ENCODE measurements around the gene CNOT10. TPM values are rescaled to one million over a fixed set of nuclear protein-coding genes. Genes with fewer than 3 reads are reported as not detected.
"Not testable (repeated sequence)": the region's sequence is repeated elsewhere in the genome, so short reads cannot be mapped to it uniquely, and the experiment has no call there.

CNOT10 gene
- total and polyA plus RNA-seq, 3 experiments from 2014 or later = 29.4 to 63.1 (median 54.9) TPM

- Histone ChIP-seq H3K9me3 (ENCODE audit: low read length) (no peaks in the 10 kb centered on the region), H3K4me3 (ENCODE audit: low read length) (no peak overlapping the region), H3K27ac (ENCODE audit: low read depth, low read length) (no peak overlapping the region), H3K4me1 (ENCODE audit: insufficient read depth, low read length) (peaks cover 4% of the 10 kb centered on the region), H3K36me3 (ENCODE audit: insufficient read depth, low read length) (peaks cover 3% of the 10 kb centered on the region), H3K27me3 (ENCODE audit: insufficient read depth, low read length, poor library complexity, severe bottlenecking) (no peaks in the 10 kb centered on the region)
- peaks cover 0 to 20% (median 5%) of the 10 kb centered on the region in 3 donors for H3K36me3 Mint-ChIP-seq
- H3K4me1 Mint-ChIP-seq = peaks cover 4 to 12% (median 5%) of the 10 kb centered on the region in 3 donors
- ChIA-PET CTCF (no interaction called here), POLR2A (no interaction called here)
- no peak overlapping the region for H3K4me3 Mint-ChIP-seq
- DNase-seq = no peak
- H3K27me3 Mint-ChIP-seq = peaks cover 1 to 3% of the 10 kb centered on the region in 2 donors
- H3K9me3 Mint-ChIP-seq = no peaks in the 10 kb centered on the region
- H3K27ac Mint-ChIP-seq = no peak overlapping the region
Observed at GRCh38 chr3:32778389-32778788, 93.4 kb downstream of the CNOT10 start.

DNA sequence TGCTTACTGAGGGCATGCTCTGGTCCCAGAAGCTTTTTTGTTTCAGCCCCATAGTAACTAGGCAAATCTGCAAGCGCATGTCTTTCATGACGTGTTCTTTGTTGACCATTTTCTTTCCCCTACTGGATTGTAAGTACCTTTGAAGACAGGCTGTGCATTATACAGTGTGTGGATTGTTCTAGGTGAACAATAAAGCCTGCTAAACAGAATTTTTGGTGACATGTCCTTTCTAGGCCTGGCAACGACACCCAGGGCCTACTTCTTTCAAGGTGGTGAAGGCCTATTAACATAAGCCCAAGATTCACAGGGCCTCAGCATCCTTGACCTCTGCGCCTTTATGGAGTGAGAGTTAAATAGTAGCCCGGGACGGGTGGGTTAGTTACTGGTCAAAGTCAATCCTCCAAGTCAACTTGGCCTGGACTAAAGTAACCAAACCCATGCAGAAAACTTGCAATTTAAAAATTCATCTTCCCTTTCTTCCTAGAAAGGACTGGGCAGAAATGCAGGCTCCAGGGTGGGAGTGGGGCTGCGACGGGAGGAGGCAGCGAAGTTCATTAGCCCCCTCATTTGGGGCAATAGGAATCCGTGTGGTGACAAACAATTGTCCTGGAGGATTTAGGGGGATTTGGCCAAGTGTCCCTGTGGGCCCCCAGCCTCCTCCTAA is 95.2 kb downstream of the CNOT10 start:
- no peaks in the 10 kb centered on the region for H3K9me3 Mint-ChIP-seq
- no peaks in the 10 kb centered on the region for H3K9me3 ChIP-seq (ENCODE audit: low read length)
- no peak for DNase-seq
- H3K4me1 Mint-ChIP-seq = peaks cover 4 to 12% (median 5%) of the 10 kb centered on the region in 3 donors
- peak overlapping the region in 6 of 7 donors; percentile 42 to 93 (median 88) for H3K4me3 Mint-ChIP-seq
- CTCF ChIA-PET = interaction anchor here (0.6 to 1.6 kb wide), 9 partner anchors 7 to 593 kb away, joined by 3 to 6 read pairs (median 3); no protein-coding TSS in a partner anchor
- H3K36me3 Mint-ChIP-seq = peaks cover 0 to 6% (median 0%) of the 10 kb centered on the region in 3 donors
- no peak overlapping the region for H3K4me3 ChIP-seq (ENCODE audit: low read length)
- H3K36me3 ChIP-seq (ENCODE audit: insufficient read depth, low read length) = no peaks in the 10 kb centered on the region
- no peak overlapping the region for H3K27ac Mint-ChIP-seq
- peaks cover 4% of the 10 kb centered on the region for H3K4me1 ChIP-seq (ENCODE audit: insufficient read depth, low read length)
- POLR2A ChIA-PET = no interaction called here
- no peak overlapping the region for H3K27ac ChIP-seq (ENCODE audit: low read depth, low read length)
- peaks cover 1 to 3% of the 10 kb centered on the region in 2 donors for H3K27me3 Mint-ChIP-seq
- no peaks in the 10 kb centered on the region for H3K27me3 ChIP-seq (ENCODE audit: insufficient read depth, low read length, poor library complexity, severe bottlenecking)

DNA sequence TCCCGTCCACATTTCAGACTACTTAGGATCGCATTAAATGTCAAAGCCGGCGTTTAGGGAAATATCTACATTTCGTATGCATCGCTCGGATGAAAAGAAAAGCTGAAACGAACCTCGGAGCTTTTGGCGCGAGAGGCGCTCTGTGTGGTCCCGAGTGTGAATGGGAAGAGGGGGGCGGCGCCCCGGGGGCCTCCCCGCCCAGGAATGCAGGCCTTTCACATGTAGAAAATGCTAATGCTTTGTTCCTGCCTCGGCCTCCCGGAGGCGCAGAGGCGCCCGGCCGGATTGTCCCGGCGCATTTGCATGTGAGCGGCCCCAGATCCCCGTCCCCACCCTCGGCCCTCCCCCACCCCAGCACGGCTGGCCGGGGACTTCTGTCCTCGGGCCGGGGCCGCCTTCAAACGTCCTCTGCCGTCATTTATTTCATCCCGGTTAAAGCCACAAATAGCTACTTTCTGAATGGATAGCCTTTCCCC is 95.8 kb downstream of the CNOT10 start:
- peaks cover 4% of the 10 kb centered on the region for H3K4me1 ChIP-seq (ENCODE audit: insufficient read depth, low read length)
- ChIA-PET CTCF (interaction anchor here (0.6 to 1.6 kb wide), 9 partner anchors 8 to 593 kb away, joined by 3 to 6 read pairs (median 4); no protein-coding TSS in a partner anchor), POLR2A (no interaction called here)
- H3K27ac ChIP-seq (ENCODE audit: low read depth, low read length) = peak overlapping the region; percentile 31
- H3K36me3 ChIP-seq (ENCODE audit: insufficient read depth, low read length) = no peaks in the 10 kb centered on the region
- DNase-seq = peak in 1 of 5 donors; percentile 3
- H3K9me3 ChIP-seq (ENCODE audit: low read length) = no peaks in the 10 kb centered on the region
- H3K4me3 ChIP-seq (ENCODE audit: low read length) = peak overlapping the region; percentile 83
- H3K4me1 Mint-ChIP-seq = peaks cover 4 to 12% (median 5%) of the 10 kb centered on the region in 3 donors
- peaks cover 1 to 3% of the 10 kb centered on the region in 2 donors for H3K27me3 Mint-ChIP-seq
- peak overlapping the region; percentile 88 to 93 (median 91) for H3K4me3 Mint-ChIP-seq
- H3K36me3 Mint-ChIP-seq = peaks cover 0 to 3% (median 0%) of the 10 kb centered on the region in 3 donors
- no peaks in the 10 kb centered on the region for H3K27me3 ChIP-seq (ENCODE audit: insufficient read depth, low read length, poor library complexity, severe bottlenecking)
- H3K9me3 Mint-ChIP-seq = no peaks in the 10 kb centered on the region
- H3K27ac Mint-ChIP-seq = peak overlapping the region in 4 of 8 donors; percentile 46 to 76 (median 64)

DNA sequence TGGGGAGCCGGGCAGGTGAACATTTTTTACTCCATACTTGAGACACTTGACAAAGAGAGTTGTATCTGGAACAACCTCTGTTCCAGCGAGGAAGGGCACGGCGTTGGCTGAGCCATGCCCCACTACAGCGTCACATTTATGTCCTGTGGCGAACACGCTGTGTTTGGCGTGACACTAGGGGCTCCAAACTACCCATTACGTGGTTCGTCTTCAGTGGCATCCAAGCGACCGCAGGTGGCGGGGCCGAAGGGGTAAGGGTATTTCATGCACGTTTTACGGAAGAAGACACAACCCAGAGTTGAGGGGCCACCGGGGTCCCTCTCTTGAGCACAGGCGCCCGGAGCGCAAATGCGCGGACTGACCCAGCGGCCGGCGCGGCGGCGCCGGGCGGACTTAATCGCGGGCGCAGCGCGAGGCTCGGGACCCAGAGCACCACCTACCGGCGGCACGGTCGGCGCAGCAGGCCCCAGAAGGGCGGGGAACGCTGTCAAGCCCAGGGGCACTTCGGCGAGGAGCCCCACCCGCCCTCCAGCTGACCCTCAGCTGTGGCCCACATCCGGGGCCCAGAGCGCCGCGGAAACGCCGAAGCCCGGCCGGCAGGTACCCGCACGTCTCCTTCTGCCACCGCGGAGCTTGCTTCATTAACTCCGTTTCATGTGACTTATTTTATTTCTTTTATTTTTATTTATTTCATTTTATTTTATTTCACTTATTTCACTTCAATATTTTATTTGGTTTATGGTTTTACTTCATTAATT is 96.4 kb downstream of the CNOT10 start:
- Histone ChIP-seq H3K4me3 (ENCODE audit: low read length) (peak overlapping the region; percentile 83), H3K27ac (ENCODE audit: low read depth, low read length) (peak overlapping the region; percentile 31), H3K9me3 (ENCODE audit: low read length) (no peaks in the 10 kb centered on the region), H3K27me3 (ENCODE audit: insufficient read depth, low read length, poor library complexity, severe bottlenecking) (no peaks in the 10 kb centered on the region), H3K4me1 (ENCODE audit: insufficient read depth, low read length) (peaks cover 4% of the 10 kb centered on the region), H3K36me3 (ENCODE audit: insufficient read depth, low read length) (no peaks in the 10 kb centered on the region)
- Mint-ChIP-seq H3K4me3 (peak overlapping the region; percentile 88 to 93 (median 91)), H3K9me3 (no peaks in the 10 kb centered on the region), H3K4me1 (peaks cover 4 to 12% (median 5%) of the 10 kb centered on the region in 3 donors), H3K36me3 (no peaks in the 10 kb centered on the region), H3K27ac (peak overlapping the region in 4 of 8 donors; percentile 46 to 76 (median 64)), H3K27me3 (peaks cover 1 to 3% of the 10 kb centered on the region in 2 donors)
- POLR2A ChIA-PET = no interaction called here
- CTCF ChIA-PET = interaction anchor here (0.6 to 1.6 kb wide), 12 partner anchors 8 to 592 kb away, joined by 3 to 8 read pairs (median 4); partner anchors contain the start of gene CNOT10
- peak; percentile 32 to 65 (median 43) for DNase-seq

GRCh38 chr3:32781969-32782270 is 96.9 kb downstream of the CNOT10 start:
- POLR2A ChIA-PET, H3K27me3 Mint-ChIP-seq: not testable (repeated sequence)
- CTCF ChIA-PET = interaction anchor here (0.6 to 1.6 kb wide), 6 partner anchors 8 to 275 kb away, joined by 3 to 8 read pairs (median 4); partner anchors contain the start of gene CNOT10

GRCh38 chr3:32782407-32782806 is 97.4 kb downstream of the CNOT10 start:
- Mint-ChIP-seq H3K9me3 (no peaks in the 10 kb centered on the region), H3K36me3 (no peaks in the 10 kb centered on the region), H3K4me3 (peak overlapping the region in 5 of 7 donors; percentile 16 to 40 (median 24)), H3K27ac (no peak overlapping the region), H3K27me3 (peaks cover 1 to 3% of the 10 kb centered on the region in 2 donors), H3K4me1 (peaks cover 4 to 12% (median 5%) of the 10 kb centered on the region in 3 donors)
- Histone ChIP-seq H3K36me3 (ENCODE audit: insufficient read depth, low read length) (no peaks in the 10 kb centered on the region), H3K4me1 (ENCODE audit: insufficient read depth, low read length) (peaks cover 4% of the 10 kb centered on the region), H3K9me3 (ENCODE audit: low read length) (no peaks in the 10 kb centered on the region), H3K27me3 (ENCODE audit: insufficient read depth, low read length, poor library complexity, severe bottlenecking) (no peaks in the 10 kb centered on the region), H3K27ac (ENCODE audit: low read depth, low read length) (no peak overlapping the region), H3K4me3 (ENCODE audit: low read length) (no peak overlapping the region)
- DNase-seq = no peak
- ChIA-PET POLR2A (no interaction called here), CTCF (interaction anchor here (1.1 to 1.4 kb wide), 3 partner anchors 10 to 275 kb away, joined by 3 to 8 read pairs (median 3); no protein-coding TSS in a partner anchor)

More at GRCh38 chr3:32781969-32782270, 96.9 kb downstream of the CNOT10 start:
- not testable (repeated sequence) for H3K36me3 ChIP-seq (ENCODE audit: insufficient read depth, low read length); H3K27ac ChIP-seq (ENCODE audit: low read depth, low read length); H3K4me3 ChIP-seq (ENCODE audit: low read length); H3K27ac Mint-ChIP-seq; H3K9me3 ChIP-seq (ENCODE audit: low read length); H3K27me3 ChIP-seq (ENCODE audit: insufficient read depth, low read length, poor library complexity, severe bottlenecking); H3K36me3 Mint-ChIP-seq; H3K9me3 Mint-ChIP-seq; DNase-seq; H3K4me1 ChIP-seq (ENCODE audit: insufficient read depth, low read length)
- Mint-ChIP-seq H3K4me1 (peaks cover 4 to 12% (median 5%) of the 10 kb centered on the region in 3 donors), H3K4me3 (peak overlapping the region in 6 of 7 donors; percentile 16 to 47 (median 30))

- H3K27ac Mint-ChIP-seq = no peak overlapping the region
- no peaks in the 10 kb centered on the region for H3K36me3 Mint-ChIP-seq
- CTCF ChIA-PET = no interaction called here
Observed at GRCh38 chr3:32791833-32792232, 106.8 kb downstream of the CNOT10 start.

More at GRCh38 chr3:32791833-32792232, 106.8 kb downstream of the CNOT10 start:
- DNase-seq = no peak
- POLR2A ChIA-PET = no interaction called here
- Histone ChIP-seq H3K36me3 (ENCODE audit: insufficient read depth, low read length) (no peaks in the 10 kb centered on the region), H3K9me3 (ENCODE audit: low read length) (no peaks in the 10 kb centered on the region), H3K4me3 (ENCODE audit: low read length) (no peak overlapping the region), H3K27me3 (ENCODE audit: insufficient read depth, low read length, poor library complexity, severe bottlenecking) (no peaks in the 10 kb centered on the region), H3K4me1 (ENCODE audit: insufficient read depth, low read length) (no peaks in the 10 kb centered on the region), H3K27ac (ENCODE audit: low read depth, low read length) (no peak overlapping the region)
- H3K4me1 Mint-ChIP-seq = no peaks in the 10 kb centered on the region
- H3K4me3 Mint-ChIP-seq = no peak overlapping the region
- no peaks in the 10 kb centered on the region for H3K9me3 Mint-ChIP-seq
- H3K27me3 Mint-ChIP-seq = peaks cover 3 to 10% of the 10 kb centered on the region in 2 donors

Measured in CD8-positive, alpha-beta memory T cell (primary cell).